Body of pancreas (tissue), 4 donors: ENCODE data around the gene PLCH1. TPM values are rescaled to one million over a fixed set of nuclear protein-coding genes. Genes with fewer than 3 reads are reported as not detected.
"Not testable (repeated sequence)": the region's sequence is repeated elsewhere in the genome, so short reads cannot be mapped to it uniquely, and the experiment has no call there.

Experiments used
- ATAC-seq: fragments of 150-250 bp; one replicate; pipeline ENCODE4 v1.9.1; 2016
- DNase-seq, 4 donors: peaks; one replicate each; pipeline ENCODE4 v3.0.0-alpha.2; 2019
- H3K27ac ChIP-seq, 4 donors: fragments of 200-600 bp; sonication (generic); 1 replicate in 3 of 4; 2 replicates in 1 of 4; pipeline versions ENCODE4 v1.5.1 to v1.6.1; 2016 to 2019; ENCODE audit warnings: mild to moderate bottlenecking in 1 of 4, mixed read lengths in 1 of 4, moderate library complexity in 1 of 4
- H3K27me3 ChIP-seq, 2 donors: fragments of 200-600 bp; sonication (generic); one replicate each; pipeline ENCODE4 v1.6.0; 2016; ENCODE audit warnings: mild to moderate bottlenecking in 1 of 2
- H3K36me3 ChIP-seq, 2 donors: fragments of 200-600 bp; sonication (generic); replicated peaks in 1 of 2; 2 replicates each; pipeline ENCODE4 v1.5.1; 2016; ENCODE audit warnings: low read depth in 2 of 2; ENCODE audit not compliant: insufficient read depth in 1 of 2
- H3K4me1 ChIP-seq: fragments of 200-600 bp; sonication (generic); one replicate; pipeline ENCODE4 v1.6.0; 2016
- H3K4me3 ChIP-seq, 2 donors: fragments of 200-600 bp; sonication (generic); 1 replicate in 1 of 2; 2 replicates in 1 of 2; pipeline ENCODE4 v1.5.1; 2016 to 2019
- H3K9me3 ChIP-seq, 3 donors: fragments of 200-600 bp; sonication (generic); 1 replicate in 2 of 3; 2 replicates in 1 of 3; pipeline ENCODE4 v1.5.1; 2016
- POLR2A ChIP-seq, 3 donors: fragments of 450-650 bp; IDR thresholded peaks; one replicate each; pipeline ENCODE4 v1.6.1; 2016; ENCODE audit warnings: antibody characterized with exemption in 3 of 3, mild to moderate bottlenecking in 2 of 3
- WGBS, 2 donors: methylation state at CpG; one replicate each; pipeline ENCODE4 v1.1.5; 2017; 5-methylcytosine and 5-hydroxymethylcytosine counted together
- intact Hi-C: fragments of 100-400 bp; cut with DNase I; formaldehyde crosslinking; loops from one replicate; pipeline ENCODE4 v1.15.1; 2023
- total RNA-seq, 2 donors: library from RNA; depleted of rRNA; stranded (reverse); fragments of >200 nt; gene quantifications; one replicate each; pipeline ENCODE4 v1.1.0, GENCODE V29; 2016
- TF ChIP-seq, protein P1 (sequence below), 7 experiments: fragments of 450-650 bp in 4 of 7; fragments of 200-600 bp in 3 of 7; sonication (generic) in 3 of 7; IDR thresholded peaks; one replicate each; pipeline ENCODE4 v1.5.1; 2016 to 2019; ENCODE audit warnings: antibody characterized with exemption in 7 of 7

Gene PLCH1
- total RNA-seq, 2 donors from 2014 or later = 3.0 to 5.2 TPM

GRCh38 chr3:155629056-155629455 is 115.8 kb downstream of the PLCH1 start:
- TF ChIP-seq, protein P1, sequence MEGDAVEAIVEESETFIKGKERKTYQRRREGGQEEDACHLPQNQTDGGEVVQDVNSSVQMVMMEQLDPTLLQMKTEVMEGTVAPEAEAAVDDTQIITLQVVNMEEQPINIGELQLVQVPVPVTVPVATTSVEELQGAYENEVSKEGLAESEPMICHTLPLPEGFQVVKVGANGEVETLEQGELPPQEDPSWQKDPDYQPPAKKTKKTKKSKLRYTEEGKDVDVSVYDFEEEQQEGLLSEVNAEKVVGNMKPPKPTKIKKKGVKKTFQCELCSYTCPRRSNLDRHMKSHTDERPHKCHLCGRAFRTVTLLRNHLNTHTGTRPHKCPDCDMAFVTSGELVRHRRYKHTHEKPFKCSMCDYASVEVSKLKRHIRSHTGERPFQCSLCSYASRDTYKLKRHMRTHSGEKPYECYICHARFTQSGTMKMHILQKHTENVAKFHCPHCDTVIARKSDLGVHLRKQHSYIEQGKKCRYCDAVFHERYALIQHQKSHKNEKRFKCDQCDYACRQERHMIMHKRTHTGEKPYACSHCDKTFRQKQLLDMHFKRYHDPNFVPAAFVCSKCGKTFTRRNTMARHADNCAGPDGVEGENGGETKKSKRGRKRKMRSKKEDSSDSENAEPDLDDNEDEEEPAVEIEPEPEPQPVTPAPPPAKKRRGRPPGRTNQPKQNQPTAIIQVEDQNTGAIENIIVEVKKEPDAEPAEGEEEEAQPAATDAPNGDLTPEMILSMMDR (IDR thresholded peaks at IDR 0.05) = no peak
- TF ChIP-seq POLR2A (IDR thresholded peaks at IDR 0.05) = no peak
- no peak for DNase-seq
- Histone ChIP-seq H3K27me3 (no peaks in the 10 kb centered on the region), H3K27ac (no peak overlapping the region), H3K36me3 (no peaks in the 10 kb centered on the region), H3K9me3 (no peaks in the 10 kb centered on the region), H3K4me3 (no peak overlapping the region), H3K4me1 (no peaks in the 10 kb centered on the region)
- no peak for ATAC-seq
- intact Hi-C loops = no loop called here
- WGBS, 2 donors = 73 to 77% methylated on average over 4 of the region's 4 CpGs

- 64 to 70% methylated on average over 3 of the region's 3 CpGs for WGBS, 2 donors
Measured at GRCh38 chr3:155622647-155623046, 122.2 kb downstream of the PLCH1 start.

DNA sequence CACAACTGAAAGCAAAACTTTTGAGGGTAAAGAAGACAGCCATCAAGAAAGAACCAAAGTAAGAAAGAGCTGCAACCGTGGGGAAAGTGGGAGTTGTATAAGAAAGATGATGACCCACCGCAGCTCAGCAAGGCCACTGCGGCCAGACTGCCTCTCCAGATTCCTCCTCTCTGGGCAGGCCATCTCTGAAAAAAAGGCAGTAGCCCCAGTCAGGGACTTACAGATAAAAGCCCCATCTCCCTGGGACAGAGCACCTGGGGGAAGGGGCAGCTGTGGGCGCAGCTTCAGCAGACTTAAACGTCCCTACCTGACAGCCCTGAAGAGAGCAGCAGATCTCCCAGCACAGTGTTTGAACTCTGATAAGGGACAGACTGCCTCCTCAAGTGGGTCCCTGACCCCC is 124.3 kb downstream of the PLCH1 start:
- H3K9me3 ChIP-seq, DNase-seq, H3K4me3 ChIP-seq, H3K27me3 ChIP-seq, H3K4me1 ChIP-seq, H3K36me3 ChIP-seq, H3K27ac ChIP-seq, intact Hi-C loops, ATAC-seq: not testable (repeated sequence)
- WGBS, 2 donors = 79 to 86% methylated on average over 3 to 5 of the region's 5 CpGs

More at GRCh38 chr3:155622647-155623046, 122.2 kb downstream of the PLCH1 start:
- H3K36me3 ChIP-seq, ATAC-seq, H3K4me3 ChIP-seq, H3K9me3 ChIP-seq, H3K27me3 ChIP-seq, DNase-seq, H3K27ac ChIP-seq, intact Hi-C loops, H3K4me1 ChIP-seq: not testable (repeated sequence)

- DNase-seq (no peak), ATAC-seq (no peak)
- H3K4me1 ChIP-seq = no peaks in the 10 kb centered on the region
- no peaks in the 10 kb centered on the region for H3K9me3 ChIP-seq
- H3K4me3 ChIP-seq = no peak overlapping the region
- TF ChIP-seq POLR2A (IDR thresholded peaks at IDR 0.05) = no peak
- TF ChIP-seq, protein P1 (IDR thresholded peaks at IDR 0.05) = no peak
- intact Hi-C loops = no loop called here
- H3K36me3 ChIP-seq = no peaks in the 10 kb centered on the region
- H3K27me3 ChIP-seq = no peaks in the 10 kb centered on the region
- no peak overlapping the region for H3K27ac ChIP-seq
Measured at GRCh38 chr3:155619118-155619915, 125.6 kb downstream of the PLCH1 start.

GRCh38 chr3:155618543-155618942 is 126.3 kb downstream of the PLCH1 start:
- H3K27ac ChIP-seq = no peak overlapping the region
- no peaks in the 10 kb centered on the region for H3K9me3 ChIP-seq
- H3K36me3 ChIP-seq = no peaks in the 10 kb centered on the region
- DNase-seq (no peak), ATAC-seq (no peak)
- TF ChIP-seq, protein P1 (IDR thresholded peaks at IDR 0.05) = no peak
- no peak for TF ChIP-seq POLR2A (IDR thresholded peaks at IDR 0.05)
- no peaks in the 10 kb centered on the region for H3K4me1 ChIP-seq
- intact Hi-C loops = no loop called here
- H3K4me3 ChIP-seq = no peak overlapping the region
- no peaks in the 10 kb centered on the region for H3K27me3 ChIP-seq

DNA sequence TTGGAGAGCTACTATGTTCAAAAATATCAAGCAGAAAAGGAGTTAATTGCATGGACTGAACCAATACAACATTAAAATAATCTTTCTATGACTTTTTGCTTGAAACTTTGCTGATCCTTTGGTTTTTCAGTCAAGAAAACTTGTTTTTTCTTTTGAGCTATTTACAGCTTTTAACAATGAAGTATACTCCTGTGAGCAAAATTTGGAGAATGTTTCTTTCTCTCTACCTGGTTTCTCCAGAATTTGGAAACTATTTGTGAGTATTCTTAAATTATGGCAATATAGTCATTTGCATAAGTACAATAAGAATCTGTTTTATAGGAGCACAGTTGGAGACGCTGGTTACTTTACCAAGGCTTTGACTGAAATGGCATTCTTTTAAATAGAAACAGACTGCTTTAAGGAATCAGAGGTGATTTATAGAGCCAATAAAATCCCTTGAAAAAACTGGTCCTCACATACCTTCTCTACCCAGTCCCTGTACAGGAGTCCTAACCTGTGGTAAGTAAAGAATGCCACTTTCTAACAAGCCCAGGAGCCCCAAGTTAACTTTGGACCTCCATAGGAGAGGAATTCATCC is 127.4 kb downstream of the PLCH1 start:
- H3K9me3 ChIP-seq = no peaks in the 10 kb centered on the region
- no peak for ATAC-seq
- no peaks in the 10 kb centered on the region for H3K4me1 ChIP-seq
- no peaks in the 10 kb centered on the region for H3K27me3 ChIP-seq
- no peak overlapping the region for H3K27ac ChIP-seq
- H3K36me3 ChIP-seq = no peaks in the 10 kb centered on the region
- 87 to 94% methylated on average over 1 of the region's 1 CpG for WGBS, 2 donors
- no peak for DNase-seq
- intact Hi-C loops = no loop called here
- TF ChIP-seq, protein P1 (IDR thresholded peaks at IDR 0.05) = no peak
- TF ChIP-seq POLR2A (IDR thresholded peaks at IDR 0.05) = no peak
- H3K4me3 ChIP-seq = no peak overlapping the region

DNA sequence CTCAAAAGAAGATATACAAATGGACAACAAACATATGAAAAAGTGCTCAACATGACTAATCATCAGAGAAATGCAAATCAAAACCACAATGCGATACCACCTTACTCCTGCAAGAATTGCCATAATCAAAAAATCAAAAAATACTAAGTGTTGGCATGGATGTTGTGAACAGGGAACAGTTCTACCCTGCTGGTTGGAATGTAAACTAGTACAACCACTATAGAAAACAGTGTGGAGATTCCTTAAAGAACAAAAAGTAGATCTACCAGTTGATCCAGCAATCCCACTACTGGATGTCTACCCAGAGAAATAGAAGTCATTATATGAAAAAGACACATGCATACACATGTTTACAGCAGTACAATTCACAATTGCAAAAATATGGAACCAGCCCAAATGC is 129.7 kb downstream of the PLCH1 start:
- H3K4me3 ChIP-seq, ATAC-seq, DNase-seq, H3K4me1 ChIP-seq, intact Hi-C loops, H3K36me3 ChIP-seq, H3K27ac ChIP-seq, H3K9me3 ChIP-seq, H3K27me3 ChIP-seq: not testable (repeated sequence)
- 92 to 95% methylated on average over 1 of the region's 1 CpG for WGBS, 2 donors

GRCh38 chr3:155614410-155614809 is 130.5 kb downstream of the PLCH1 start:
- H3K36me3 ChIP-seq, intact Hi-C loops, DNase-seq, ATAC-seq, H3K4me1 ChIP-seq, H3K27ac ChIP-seq, H3K27me3 ChIP-seq, H3K9me3 ChIP-seq, H3K4me3 ChIP-seq: not testable (repeated sequence)
